H9 (cell line): ENCODE data around the gene AKAP9. TPM values are rescaled to one million over a fixed set of nuclear protein-coding genes. Genes with fewer than 3 reads are reported as not detected.

Source experiments
- DNase-seq: peaks from one replicate; pipeline ENCODE4 v3.0.0-alpha.2; 2017
- H2AFZ ChIP-seq: one replicate; pipeline ENCODE4 v1.6.1; 2013; ENCODE audit warnings: mild to moderate bottlenecking, low read length, control low read depth, moderate library complexity
- H2AK5ac ChIP-seq: 2 replicates; pipeline ENCODE4 v1.6.1; 2013; ENCODE audit warnings: low read length, control low read depth, mixed read lengths; ENCODE audit not compliant: insufficient read length
- H2BK120ac ChIP-seq: one replicate; pipeline ENCODE4 v1.6.1; 2013; ENCODE audit warnings: low read depth, mild to moderate bottlenecking, low read length, control low read depth, inconsistent platforms; ENCODE audit not compliant: poor library complexity, severe bottlenecking
- H2BK12ac ChIP-seq: 2 replicates; pipeline ENCODE4 v1.6.1; 2013; ENCODE audit warnings: low read length, control low read depth, mixed read lengths, low read depth; ENCODE audit not compliant: insufficient read length
- H2BK15ac ChIP-seq: 2 replicates; pipeline ENCODE4 v1.6.1; 2013; ENCODE audit warnings: low read depth, low read length, control low read depth
- H2BK20ac ChIP-seq: one replicate; pipeline ENCODE4 v1.6.1; 2013; ENCODE audit warnings: low read depth, mild to moderate bottlenecking, low read length, control low read depth, inconsistent platforms; ENCODE audit not compliant: poor library complexity, severe bottlenecking
- H2BK5ac ChIP-seq: 2 replicates; pipeline ENCODE4 v1.6.1; 2013; ENCODE audit warnings: low read length, control low read depth, mixed read lengths; ENCODE audit not compliant: insufficient read length
- H3K14ac ChIP-seq: 2 replicates; pipeline ENCODE4 v1.6.1; 2013; ENCODE audit warnings: low read length, control low read depth; ENCODE audit not compliant: insufficient read depth
- H3K18ac ChIP-seq: 2 replicates; pipeline ENCODE4 v1.6.1; 2013; ENCODE audit warnings: low read depth, mild to moderate bottlenecking, mixed read lengths, low read length, control low read depth; ENCODE audit not compliant: insufficient read length
- H3K23ac ChIP-seq: 2 replicates; pipeline ENCODE4 v1.6.1; 2013; ENCODE audit warnings: low read length, control low read depth, mixed read lengths, low read depth; ENCODE audit not compliant: insufficient read length
- H3K23me2 ChIP-seq: 2 replicates; pipeline ENCODE4 v1.6.1; 2013; ENCODE audit warnings: low read depth, mild to moderate bottlenecking, mixed read lengths, low read length, control low read depth; ENCODE audit not compliant: insufficient read length, poor library complexity, severe bottlenecking
- H3K27ac ChIP-seq: 2 replicates; pipeline ENCODE4 v1.5.1; 2013; ENCODE audit warnings: low read length, control low read depth, mixed read lengths, low read depth; ENCODE audit not compliant: insufficient read length
- H3K27me3 ChIP-seq: 2 replicates; pipeline ENCODE4 v1.6.1; 2013; ENCODE audit warnings: low read length, control low read depth, inconsistent platforms; ENCODE audit not compliant: insufficient read depth
- H3K4ac ChIP-seq: 2 replicates; pipeline ENCODE4 v1.6.1; 2013; ENCODE audit warnings: low read depth, mild to moderate bottlenecking, control low read depth, inconsistent platforms, low read length, moderate library complexity
- H3K4me1 ChIP-seq: 2 replicates; pipeline ENCODE4 v1.6.1; 2013; ENCODE audit warnings: low read length, control low read depth, inconsistent platforms; ENCODE audit not compliant: insufficient read depth
- H3K4me2 ChIP-seq: 2 replicates; pipeline ENCODE4 v1.6.1; 2013; ENCODE audit warnings: low read length, control low read depth, mixed read lengths; ENCODE audit not compliant: insufficient read length, insufficient read depth
- H3K56ac ChIP-seq: 2 replicates; pipeline ENCODE4 v1.6.1; 2013; ENCODE audit warnings: low read depth, mild to moderate bottlenecking, mixed read lengths, low read length, control low read depth; ENCODE audit not compliant: insufficient read length
- H3K79me1 ChIP-seq: 2 replicates; pipeline ENCODE4 v1.6.1; 2013; ENCODE audit warnings: low read depth, mild to moderate bottlenecking, moderate library complexity, low read length, control low read depth, inconsistent platforms; ENCODE audit not compliant: insufficient read depth, poor library complexity, severe bottlenecking
- H3K79me2 ChIP-seq: 2 replicates; pipeline ENCODE4 v1.6.1; 2013; ENCODE audit warnings: low read length, control low read depth, inconsistent platforms; ENCODE audit not compliant: insufficient read depth
- H3K9ac ChIP-seq: 2 replicates; pipeline ENCODE4 v1.6.1; 2013; ENCODE audit warnings: low read length, control low read depth, mixed read lengths; ENCODE audit not compliant: insufficient read length; ENCODE audit errors: extremely low read depth
- H3K9me3 ChIP-seq: one replicate; pipeline ENCODE4 v1.6.1; 2013; ENCODE audit warnings: low read depth, low read length, inconsistent platforms; ENCODE audit not compliant: control insufficient read depth
- H3T11ph ChIP-seq: one replicate; pipeline ENCODE4 v1.6.1; 2013; ENCODE audit warnings: mild to moderate bottlenecking, low read length, control low read depth, inconsistent platforms
- H4K20me1 ChIP-seq: one replicate; pipeline ENCODE4 v1.6.1; 2013; ENCODE audit not compliant: control insufficient read depth, insufficient read length, insufficient read depth
- H4K5ac ChIP-seq: 2 replicates; pipeline ENCODE4 v1.6.1; 2013; ENCODE audit warnings: low read depth, mild to moderate bottlenecking, mixed read lengths, low read length, control low read depth; ENCODE audit not compliant: insufficient read length
- H4K8ac ChIP-seq: replicated peaks from 2 replicates; pipeline ENCODE4 v1.6.1; 2013; ENCODE audit warnings: low read length, control low read depth, mixed read lengths, low read depth; ENCODE audit not compliant: insufficient read length
- H4K91ac ChIP-seq: 2 replicates; pipeline ENCODE4 v1.6.1; 2013; ENCODE audit warnings: low read depth, mild to moderate bottlenecking, moderate library complexity, mixed read lengths, low read length, control low read depth; ENCODE audit not compliant: insufficient read length
- H3K27ac Mint-ChIP-seq, 3 experiments: 2 replicates in 2 of 3; 3 replicates in 1 of 3; pipeline ENCODE4 v1.8.0; 2020 to 2021; ENCODE audit warnings: mixed read lengths in 3 of 3, mild to moderate bottlenecking in 1 of 3, moderate library complexity in 1 of 3
- H3K27me3 Mint-ChIP-seq: 2 replicates; pipeline ENCODE4 v1.8.0; 2021; ENCODE audit warnings: low read depth, mild to moderate bottlenecking, moderate library complexity, mixed read lengths
- H3K36me3 Mint-ChIP-seq, 3 experiments: 2 replicates in 2 of 3; 3 replicates in 1 of 3; pipeline ENCODE4 v1.8.0; 2020 to 2021; ENCODE audit warnings: low read depth in 3 of 3, mixed read lengths in 3 of 3; ENCODE audit not compliant: insufficient read depth in 1 of 3
- H3K4me1 Mint-ChIP-seq, 2 experiments: 2 replicates each; pipeline ENCODE4 v1.8.0; 2020; ENCODE audit warnings: mixed read lengths in 2 of 2
- H3K4me3 Mint-ChIP-seq, 2 experiments: 2 replicates in 1 of 2; 3 replicates in 1 of 2; pipeline ENCODE4 v1.8.0; 2020 to 2021; ENCODE audit warnings: mild to moderate bottlenecking in 2 of 2, mixed read lengths in 2 of 2, moderate library complexity in 1 of 2
- H3K9me3 Mint-ChIP-seq, 2 experiments: 2 replicates in 1 of 2; 3 replicates in 1 of 2; pipeline ENCODE4 v1.8.0; 2020; ENCODE audit warnings: mild to moderate bottlenecking in 2 of 2, mixed read lengths in 2 of 2, moderate library complexity in 1 of 2
- CTCF ChIP-seq: fragments of 200-600 bp; sonication (generic); conservative IDR thresholded peaks from 3 replicates; pipeline ENCODE4 v1.8.0; 2021; ENCODE audit warnings: antibody characterized with exemption, mild to moderate bottlenecking
- WGBS: extraction: QIAGEN DNeasy Blood & Tissue Kit; methylation state at CpG from one replicate; pipeline ENCODE4 v1.1.7; 2013; ENCODE audit warnings: missing lambda C conversion rate, low lambda C conversion rate, mixed read lengths; ENCODE audit not compliant: insufficient read length; ENCODE audit errors: extremely low coverage; 5-methylcytosine and 5-hydroxymethylcytosine counted together
- total RNA-seq: library from RNA; stranded (reverse); gene quantifications from 2 replicates; pipeline ENCODE4 v1.2.1, GENCODE V29; 2021

AKAP9 gene
- total RNA-seq, 1 experiment from 2014 or later = 22.4 TPM

GRCh38 chr7:91957823-91958222 lies 17.2 kb downstream of the AKAP9 start:
- Mint-ChIP-seq H3K4me1 (peaks cover 3% of the 10 kb centered on the region in 2 experiments), H3K36me3 (peaks cover 0 to 2% (median 0%) of the 10 kb centered on the region in 3 experiments; a peak in 2 of 7 replicates), H3K9me3 (no peaks in the 10 kb centered on the region), H3K27me3 (no peaks in the 10 kb centered on the region), H3K4me3 (no peak overlapping the region), H3K27ac (no peak overlapping the region)
- Histone ChIP-seq H2BK120ac (no peak overlapping the region), H2BK15ac (no peak overlapping the region), H3K56ac (no peak overlapping the region), H4K5ac (no peak overlapping the region), H3K14ac (no peak overlapping the region), H3K18ac (no peak overlapping the region), H3K9ac (no peak overlapping the region), H4K8ac (no peak overlapping the region), H3K4me2 (no peak overlapping the region), H3K23ac (no peak overlapping the region), H3T11ph (no peak overlapping the region), H3K9me3 (no peaks in the 10 kb centered on the region), H3K4ac (no peak overlapping the region), H3K27ac (no peak overlapping the region), H3K23me2 (no peaks in the 10 kb centered on the region), H3K4me1 (no peaks in the 10 kb centered on the region), H3K27me3 (no peaks in the 10 kb centered on the region), H3K79me2 (0 out of 2 replicates have a peak, but pooled peaks cover 2% of the 10 kb centered on the region), H2BK5ac (no peak overlapping the region), H2AFZ (no peak overlapping the region), H4K91ac (no peak overlapping the region), H3K79me1 (peaks cover 2% of the 10 kb centered on the region), H4K20me1 (no peaks in the 10 kb centered on the region), H2BK20ac (no peak overlapping the region), H2BK12ac (no peak overlapping the region), H2AK5ac (no peak overlapping the region)
- TF ChIP-seq CTCF = no peak
- WGBS = no CpG with 5 or more reads among the region's 1 CpG
- no peak for DNase-seq
